Natural killer cell treated with Interleukin-12 subunit alpha and Interleukin-12 subunit beta and Interleukin-15 and Interleukin-18, amount 100 ng/mL, for 72 hours (primary cell): Measurements from ENCODE around the gene DLG2. TPM values are rescaled to one million over a fixed set of nuclear protein-coding genes. Genes with fewer than 3 reads are reported as not detected.

Experiments used
- ATAC-seq, 2 donors: fragments of 150-1000 bp; cut with Tn5 transposase in 1 of 2; sonication (Bioruptor Pico), chemical (Tn5 transposase) in 1 of 2; 2 replicates each; pipeline ENCODE4 v1.10.0; 2021
- DNase-seq: peaks from one replicate; pipeline ENCODE4 v3.0.0; 2022; ENCODE audit warnings: low spot score
- H3K27ac Mint-ChIP-seq, 2 donors: 1 replicate in 1 of 2; 2 replicates in 1 of 2; pipeline ENCODE4 v1.8.0; 2022; ENCODE audit warnings: mixed read lengths in 2 of 2, mild to moderate bottlenecking in 1 of 2, moderate library complexity in 1 of 2
- H3K27me3 Mint-ChIP-seq, 2 donors: 1 replicate in 1 of 2; 2 replicates in 1 of 2; pipeline ENCODE4 v1.8.0; 2022; ENCODE audit warnings: mixed read lengths in 2 of 2
- H3K36me3 Mint-ChIP-seq: one replicate; pipeline ENCODE4 v1.8.0; 2022; ENCODE audit warnings: mixed read lengths
- H3K4me1 Mint-ChIP-seq, 2 donors: 1 replicate in 1 of 2; 2 replicates in 1 of 2; pipeline ENCODE4 v1.8.0; 2022; ENCODE audit warnings: low read depth in 2 of 2, mixed read lengths in 2 of 2, mild to moderate bottlenecking in 1 of 2
- H3K4me3 Mint-ChIP-seq: one replicate; pipeline ENCODE4 v1.8.0; 2022; ENCODE audit warnings: mixed read lengths
- H3K9me3 Mint-ChIP-seq: 2 replicates; pipeline ENCODE4 v1.8.0; 2022; ENCODE audit warnings: mixed read lengths
- total RNA-seq, 2 donors: library from RNA; stranded (reverse); gene quantifications; one replicate each; pipeline ENCODE4 v1.2.3, GENCODE V29; 2022

Gene DLG2
- total RNA-seq, 2 donors from 2014 or later: 1.1 to 1.7 TPM

DNA sequence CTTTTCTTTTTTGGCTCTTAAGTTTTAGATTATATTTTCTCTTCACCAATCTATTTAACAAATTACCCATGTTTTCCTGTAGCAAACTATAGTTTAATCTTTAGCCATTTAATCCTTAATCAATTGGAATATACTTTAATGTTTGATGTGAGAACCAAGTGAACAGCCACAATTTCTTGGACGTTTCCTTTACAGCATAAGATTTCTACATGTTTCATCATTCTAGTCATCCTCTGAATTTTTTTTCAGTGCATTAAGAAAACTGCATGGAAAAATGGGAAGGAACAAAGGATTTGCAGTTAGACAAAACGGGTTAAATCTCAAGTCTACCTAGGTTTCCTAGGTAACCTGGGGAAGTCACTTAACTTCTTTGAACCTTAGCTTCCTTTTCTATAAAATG lies 1833.8 kb downstream of the DLG2 start:
- H3K36me3 Mint-ChIP-seq: no peaks in the 10 kb centered on the region
- peaks cover 5% of the 10 kb centered on the region for H3K9me3 Mint-ChIP-seq
- ATAC-seq (no peak), DNase-seq (no peak)
- no peaks in the 10 kb centered on the region for H3K27me3 Mint-ChIP-seq
- H3K27ac Mint-ChIP-seq: no peak overlapping the region
- no peaks in the 10 kb centered on the region for H3K4me1 Mint-ChIP-seq
- no peak overlapping the region for H3K4me3 Mint-ChIP-seq

DNA sequence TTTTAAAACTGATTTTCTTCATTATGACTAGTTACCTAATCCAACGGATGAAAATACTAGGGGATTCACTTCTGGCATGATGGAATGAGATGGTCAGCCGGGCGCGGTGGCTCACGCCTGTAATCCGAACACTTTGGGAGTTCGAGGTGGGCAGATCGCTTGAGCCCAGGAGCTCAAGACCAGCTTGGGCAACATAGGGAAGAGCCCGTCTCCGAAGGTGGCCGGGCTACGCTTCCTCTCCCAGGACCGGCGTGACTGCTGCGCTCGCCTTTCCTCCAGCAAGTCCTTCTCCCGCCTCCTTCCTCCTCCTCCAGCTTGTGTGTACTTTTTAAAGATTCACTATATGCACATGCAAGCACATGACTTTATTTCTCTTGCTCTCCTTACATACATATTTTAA lies 1835.6 kb downstream of the DLG2 start:
- Mint-ChIP-seq H3K4me1 (no peaks in the 10 kb centered on the region), H3K36me3 (no peaks in the 10 kb centered on the region), H3K27ac (no peak overlapping the region), H3K4me3 (no peak overlapping the region), H3K27me3 (no peaks in the 10 kb centered on the region), H3K9me3 (no peaks in the 10 kb centered on the region)
- ATAC-seq (no peak), DNase-seq (no peak)

DNA sequence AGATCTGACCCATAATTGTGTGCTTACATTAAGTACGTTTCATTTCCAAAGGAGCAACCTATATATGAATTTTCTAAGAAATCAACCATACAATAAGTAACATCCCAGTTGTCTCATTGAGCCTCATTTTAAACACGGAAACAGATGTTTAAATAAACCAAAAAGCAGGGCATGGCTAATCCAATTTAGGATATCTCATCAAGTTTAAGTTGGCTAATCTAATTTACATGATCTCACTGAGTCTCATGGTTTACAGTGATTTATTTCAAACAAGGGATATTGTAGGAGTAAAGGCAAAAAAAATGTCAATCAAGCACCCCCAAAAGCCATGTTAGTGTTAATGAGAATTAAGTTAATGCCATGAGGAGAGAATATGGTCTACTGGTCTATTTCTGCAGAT lies 1841.2 kb downstream of the DLG2 start:
- ATAC-seq: no peak
- Mint-ChIP-seq H3K36me3 (no peaks in the 10 kb centered on the region), H3K4me1 (no peaks in the 10 kb centered on the region)

DNA sequence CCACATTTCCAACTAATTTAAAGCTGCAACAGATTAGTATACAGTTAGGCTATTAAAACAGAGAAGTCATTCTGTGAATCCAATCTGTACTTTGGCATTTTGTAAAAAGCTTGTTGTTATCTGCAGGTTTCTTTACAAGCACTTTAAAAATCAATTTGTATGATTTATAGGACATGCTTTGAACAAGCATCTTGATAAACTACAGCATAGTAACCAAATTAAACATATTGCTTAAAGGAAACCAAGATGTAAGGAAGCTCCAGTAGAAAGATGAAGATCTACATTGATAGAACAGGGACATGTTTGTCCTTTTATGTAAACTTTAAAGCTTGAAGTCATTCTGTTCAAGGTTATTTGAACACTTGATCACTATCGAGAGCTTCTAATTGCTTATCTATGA lies 1842.7 kb downstream of the DLG2 start:
- H3K9me3 Mint-ChIP-seq: peaks cover 2% of the 10 kb centered on the region
- no peak for DNase-seq
- H3K27ac Mint-ChIP-seq: no peak overlapping the region
- H3K4me3 Mint-ChIP-seq: no peak overlapping the region
- no peaks in the 10 kb centered on the region for H3K4me1 Mint-ChIP-seq
- H3K36me3 Mint-ChIP-seq: no peaks in the 10 kb centered on the region
- ATAC-seq: no peak
- H3K27me3 Mint-ChIP-seq: no peaks in the 10 kb centered on the region

More for the DNA sequence above, 1841.2 kb downstream of the DLG2 start:
- Mint-ChIP-seq H3K27ac (no peak overlapping the region), H3K9me3 (peaks cover 2% of the 10 kb centered on the region), H3K27me3 (no peaks in the 10 kb centered on the region), H3K4me3 (no peak overlapping the region)
- no peak for DNase-seq

DNA sequence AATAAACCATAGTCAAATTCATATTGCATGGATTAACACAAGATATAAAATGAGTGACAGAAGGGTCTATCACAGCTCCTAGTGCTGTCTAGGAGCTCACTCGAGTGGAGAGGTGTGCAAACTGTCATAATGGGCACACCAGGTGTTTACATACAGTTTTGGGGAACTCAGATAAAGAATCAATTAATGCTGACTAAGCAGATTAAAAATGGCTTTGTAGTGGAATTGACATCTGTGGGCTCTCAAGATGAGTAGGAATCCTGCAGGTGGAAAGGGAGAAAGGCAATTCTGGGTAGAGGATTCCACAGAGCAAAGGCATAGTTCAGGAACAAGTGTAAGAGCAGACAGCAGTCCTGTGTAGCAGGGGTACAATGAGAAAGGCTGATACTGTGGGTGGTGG lies 1844.8 kb downstream of the DLG2 start:
- Mint-ChIP-seq H3K36me3 (no peaks in the 10 kb centered on the region), H3K27me3 (no peaks in the 10 kb centered on the region), H3K4me3 (no peak overlapping the region), H3K4me1 (no peaks in the 10 kb centered on the region), H3K9me3 (peaks cover 2% of the 10 kb centered on the region), H3K27ac (no peak overlapping the region)
- ATAC-seq: no peak
- DNase-seq: no peak

DNA sequence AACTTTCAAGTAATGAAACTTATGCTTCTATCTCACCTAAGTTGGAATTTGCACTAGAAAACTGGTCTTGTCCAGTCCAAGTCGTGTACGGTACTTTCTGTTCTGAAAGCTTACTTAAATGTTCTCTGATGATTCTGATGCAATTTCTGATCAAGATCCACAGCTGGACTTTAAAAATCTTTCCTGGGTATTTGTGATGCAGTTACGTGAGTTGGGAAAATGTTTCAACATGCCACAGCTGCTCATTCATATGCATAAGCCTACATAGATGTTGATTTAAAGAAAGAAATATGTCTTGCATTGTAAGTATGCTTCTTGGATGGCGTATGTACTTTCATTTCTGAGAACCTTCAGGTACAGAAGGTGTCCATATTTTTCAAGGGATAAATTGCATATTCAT lies 1847.3 kb downstream of the DLG2 start:
- no peak overlapping the region for H3K27ac Mint-ChIP-seq
- no peak for DNase-seq
- no peak for ATAC-seq
- no peaks in the 10 kb centered on the region for H3K36me3 Mint-ChIP-seq
- H3K4me3 Mint-ChIP-seq: no peak overlapping the region
- peaks cover 3 to 8% of the 10 kb centered on the region in 2 donors for H3K27me3 Mint-ChIP-seq
- peaks cover 6% of the 10 kb centered on the region for H3K9me3 Mint-ChIP-seq
- H3K4me1 Mint-ChIP-seq: no peaks in the 10 kb centered on the region

DNA sequence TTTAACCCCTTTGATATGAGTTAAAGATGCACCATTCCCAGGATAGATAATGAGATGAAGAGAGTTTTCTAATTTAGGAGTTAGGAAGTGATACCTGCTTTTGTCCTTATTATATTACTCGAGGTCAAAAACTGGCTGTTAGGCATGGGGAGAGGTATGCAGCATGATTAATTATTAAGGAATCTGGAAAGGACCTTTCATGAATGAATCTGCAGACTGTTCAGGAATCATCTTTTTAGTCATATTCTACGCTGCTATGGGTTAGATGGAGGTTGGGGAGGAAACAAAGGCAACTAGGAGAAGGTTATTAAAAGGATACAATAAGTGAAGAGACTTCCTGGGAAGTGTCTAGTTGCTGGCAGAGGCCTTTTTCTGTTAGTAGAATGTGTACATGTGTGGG lies 1848.5 kb downstream of the DLG2 start:
- peaks cover 6% of the 10 kb centered on the region for H3K9me3 Mint-ChIP-seq
- peaks cover 3 to 8% of the 10 kb centered on the region in 2 donors for H3K27me3 Mint-ChIP-seq
- H3K36me3 Mint-ChIP-seq: no peaks in the 10 kb centered on the region
- no peak overlapping the region for H3K27ac Mint-ChIP-seq
- H3K4me1 Mint-ChIP-seq: no peaks in the 10 kb centered on the region
- H3K4me3 Mint-ChIP-seq: no peak overlapping the region
- DNase-seq (no peak), ATAC-seq (no peak)

DNA sequence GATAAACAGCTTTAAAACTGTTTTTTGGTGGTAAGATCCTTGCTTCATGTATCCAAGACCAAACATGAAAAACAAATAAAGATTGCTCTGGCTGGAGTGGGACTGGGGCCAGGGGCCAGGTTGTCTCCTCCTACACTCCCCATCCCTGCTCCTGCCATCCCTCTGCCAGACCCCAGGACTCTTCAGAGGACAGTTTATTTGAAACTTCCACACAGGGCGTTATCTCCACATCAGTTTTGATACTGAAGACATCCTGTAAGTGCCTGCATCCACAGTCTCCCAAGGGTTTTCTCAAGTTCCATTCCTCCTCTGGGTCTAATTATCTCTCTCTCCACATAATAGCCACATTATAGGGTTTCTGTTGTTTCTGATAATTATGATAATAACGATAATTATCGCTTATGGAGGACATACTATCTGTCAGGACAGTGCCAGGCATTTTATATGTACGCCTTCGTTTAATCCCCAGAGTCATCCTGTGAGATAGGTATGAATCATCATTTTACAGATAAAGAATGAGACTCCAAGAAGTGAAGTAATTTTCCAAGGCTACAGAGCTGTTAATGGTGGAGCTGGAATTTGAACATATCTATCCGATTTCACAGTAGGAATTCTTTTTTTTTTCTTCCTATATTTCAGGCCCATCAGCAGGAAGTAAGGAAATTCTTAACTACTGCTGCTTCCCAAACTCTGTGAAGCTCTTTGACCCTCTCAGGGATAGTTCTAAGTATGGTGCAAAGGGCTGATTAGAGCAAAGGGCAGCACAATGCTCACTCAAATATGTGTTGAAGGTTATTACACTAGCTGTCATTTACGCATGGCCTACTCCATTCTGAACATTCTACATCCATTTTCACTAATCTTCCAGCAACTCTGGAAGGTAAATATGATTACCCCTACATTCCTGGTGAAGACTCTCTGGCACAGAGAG lies 1852.9 kb downstream of the DLG2 start:
- no peak for ATAC-seq
- no peaks in the 10 kb centered on the region for H3K36me3 Mint-ChIP-seq
- peaks cover 4% of the 10 kb centered on the region for H3K9me3 Mint-ChIP-seq
- no peak overlapping the region for H3K4me3 Mint-ChIP-seq
- no peak for DNase-seq
- H3K27me3 Mint-ChIP-seq: peaks cover 8% of the 10 kb centered on the region in 2 donors
- no peak overlapping the region for H3K27ac Mint-ChIP-seq
- H3K4me1 Mint-ChIP-seq: no peaks in the 10 kb centered on the region

DNA sequence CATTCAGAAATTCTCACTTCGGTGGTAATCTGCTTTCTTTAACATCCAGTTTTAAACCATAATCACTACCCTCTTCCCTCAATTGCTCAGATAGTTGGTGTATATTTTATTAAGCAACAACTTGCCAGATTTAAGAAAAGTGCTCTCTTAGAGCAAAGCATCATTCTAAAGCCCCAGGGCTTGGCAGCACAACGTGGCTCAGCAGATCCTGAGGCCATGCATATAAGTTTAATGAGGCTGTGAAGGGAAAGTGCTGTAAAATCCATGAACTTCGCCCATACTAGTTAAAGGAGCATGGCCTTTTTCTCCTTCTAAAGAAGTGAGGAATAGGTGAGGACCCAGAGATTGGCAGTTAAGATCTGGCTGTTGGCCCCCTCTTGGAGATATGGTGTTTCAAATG lies 1858.7 kb downstream of the DLG2 start:
- no peak overlapping the region for H3K4me3 Mint-ChIP-seq
- ATAC-seq: no peak
- H3K36me3 Mint-ChIP-seq: no peaks in the 10 kb centered on the region
- H3K4me1 Mint-ChIP-seq: no peaks in the 10 kb centered on the region
- DNase-seq: no peak
- H3K9me3 Mint-ChIP-seq: peaks cover 3% of the 10 kb centered on the region
- peaks cover 0 to 5% of the 10 kb centered on the region in 2 donors for H3K27me3 Mint-ChIP-seq
- H3K27ac Mint-ChIP-seq: no peak overlapping the region

DNA sequence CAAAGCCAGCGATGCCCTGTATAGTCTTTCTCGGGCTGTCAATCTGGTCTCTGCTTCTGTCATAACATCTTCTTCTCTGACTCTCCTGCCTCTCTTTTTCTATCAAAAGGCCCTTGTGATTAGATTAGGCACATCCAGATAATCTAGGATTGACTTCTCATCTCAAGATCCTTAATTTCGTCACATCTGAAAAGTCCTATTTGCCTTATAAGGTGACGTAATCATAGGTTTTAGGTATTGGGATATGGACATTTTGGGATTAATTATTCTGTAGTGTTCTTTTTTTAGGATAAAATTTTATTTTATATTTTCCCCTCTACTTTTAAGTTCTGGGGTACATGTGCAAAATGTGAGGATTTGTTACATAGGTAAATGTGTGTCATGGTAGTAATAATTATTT lies 1860.2 kb downstream of the DLG2 start:
- ATAC-seq (no peak), DNase-seq (no peak)
- no peaks in the 10 kb centered on the region for H3K36me3 Mint-ChIP-seq
- H3K4me1 Mint-ChIP-seq: no peaks in the 10 kb centered on the region
- H3K27me3 Mint-ChIP-seq: peaks cover 0 to 5% of the 10 kb centered on the region in 2 donors
- no peak overlapping the region for H3K27ac Mint-ChIP-seq
- H3K9me3 Mint-ChIP-seq: peaks cover 3% of the 10 kb centered on the region
- no peak overlapping the region for H3K4me3 Mint-ChIP-seq

DNA sequence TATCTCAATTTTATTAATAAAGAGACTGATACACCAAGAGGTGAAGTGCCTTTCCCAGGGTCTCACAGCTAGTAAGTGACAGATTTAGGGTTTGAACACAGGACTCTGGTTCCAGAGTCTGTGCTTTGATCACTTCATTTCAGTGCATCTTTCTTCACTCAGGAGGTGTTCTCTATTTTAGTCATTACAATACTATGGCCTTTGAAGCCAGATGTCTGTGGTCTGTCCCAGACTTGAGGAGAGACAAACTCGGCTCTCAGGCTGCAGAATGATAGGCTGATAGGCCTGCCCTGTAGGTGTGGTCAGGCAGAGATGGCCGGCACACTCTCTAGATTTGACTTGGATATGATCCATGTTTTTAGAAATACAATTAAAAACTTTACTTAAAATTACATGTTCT lies 1862.5 kb downstream of the DLG2 start:
- Mint-ChIP-seq H3K36me3 (no peaks in the 10 kb centered on the region), H3K4me1 (no peaks in the 10 kb centered on the region), H3K9me3 (peaks cover 3% of the 10 kb centered on the region), H3K27me3 (no peaks in the 10 kb centered on the region), H3K4me3 (no peak overlapping the region), H3K27ac (no peak overlapping the region)
- ATAC-seq (no peak), DNase-seq (no peak)

DNA sequence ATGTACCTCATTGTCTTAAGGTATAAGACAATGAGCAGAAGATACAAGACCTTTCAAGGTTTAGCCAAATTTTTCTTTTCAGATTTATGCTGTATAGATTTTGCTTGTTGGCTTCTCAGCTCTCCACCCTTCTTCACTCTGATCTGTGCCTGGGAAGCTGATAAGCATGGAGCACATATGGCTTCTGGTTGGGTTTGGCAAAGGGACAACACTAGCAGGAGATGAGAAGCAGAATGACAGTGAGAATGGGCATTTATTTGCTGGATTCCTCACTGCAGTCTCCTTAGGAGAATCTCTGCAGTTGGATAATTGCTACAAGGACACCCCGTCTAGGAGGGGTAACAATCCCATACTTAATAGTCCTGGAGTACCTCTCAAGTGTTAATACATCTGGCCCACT lies 1866.2 kb downstream of the DLG2 start:
- ATAC-seq: no peak
- Mint-ChIP-seq H3K4me1 (no peaks in the 10 kb centered on the region), H3K4me3 (no peak overlapping the region), H3K36me3 (no peaks in the 10 kb centered on the region), H3K27ac (no peak overlapping the region), H3K9me3 (peaks cover 3% of the 10 kb centered on the region), H3K27me3 (no peaks in the 10 kb centered on the region)
- DNase-seq: no peak

DNA sequence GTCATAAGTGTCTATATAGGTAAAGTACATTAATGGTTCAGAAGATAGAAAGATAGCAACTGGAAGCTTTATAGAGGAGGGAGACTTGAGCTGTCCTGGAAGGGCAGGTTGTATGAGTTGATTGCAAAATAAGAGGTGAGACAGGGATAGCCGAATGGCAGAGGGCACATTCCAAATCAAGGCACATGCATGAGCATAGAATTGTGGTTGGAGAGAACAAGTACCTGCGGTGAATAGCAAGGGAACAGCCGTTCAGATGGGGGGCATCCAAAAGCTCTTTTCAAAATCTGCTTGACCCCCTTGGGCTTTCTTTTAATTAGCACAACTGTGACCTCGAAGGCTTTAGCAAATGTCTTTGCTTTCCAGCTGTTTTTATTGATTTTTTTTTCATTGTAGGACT lies 1868.0 kb downstream of the DLG2 start:
- DNase-seq: no peak
- H3K4me1 Mint-ChIP-seq: no peaks in the 10 kb centered on the region
- H3K36me3 Mint-ChIP-seq: no peaks in the 10 kb centered on the region
- H3K27ac Mint-ChIP-seq: no peak overlapping the region
- no peak overlapping the region for H3K4me3 Mint-ChIP-seq
- H3K27me3 Mint-ChIP-seq: no peaks in the 10 kb centered on the region
- H3K9me3 Mint-ChIP-seq: peaks cover 3% of the 10 kb centered on the region
- ATAC-seq: no peak

DNA sequence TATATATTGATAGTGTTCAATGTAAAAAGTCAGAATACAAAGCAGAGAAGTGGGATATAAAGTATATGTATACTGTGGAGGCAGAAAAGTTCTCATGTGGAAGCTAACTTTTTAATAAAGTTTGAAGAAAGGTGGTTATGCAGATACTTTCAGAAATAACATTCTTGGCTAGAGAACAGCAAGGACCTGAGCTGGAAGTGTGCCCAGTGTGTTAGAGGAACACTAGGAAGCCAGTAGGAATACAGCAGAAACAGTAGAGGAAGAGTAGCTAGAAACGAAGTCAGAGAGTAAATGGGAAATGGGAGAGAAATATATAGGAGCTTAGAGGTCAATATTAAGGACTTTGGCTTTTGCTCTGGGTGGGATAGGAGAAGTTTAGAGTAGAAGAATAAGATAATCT lies 1876.1 kb downstream of the DLG2 start:
- Mint-ChIP-seq H3K36me3 (no peaks in the 10 kb centered on the region), H3K9me3 (peaks cover 18% of the 10 kb centered on the region), H3K4me1 (no peaks in the 10 kb centered on the region), H3K27me3 (peaks cover 3 to 9% of the 10 kb centered on the region in 2 donors), H3K27ac (no peak overlapping the region), H3K4me3 (no peak overlapping the region)
- DNase-seq: no peak
- ATAC-seq: no peak
